Smooth muscle cell (in vitro differentiated cells): Measurements from ENCODE around the gene DBP. TPM values are rescaled to one million over a fixed set of nuclear protein-coding genes. Genes with fewer than 3 reads are reported as not detected.

Experiments
- DNase-seq: peaks from one replicate; lab custom pipeline; 2025; ENCODE audit not compliant: unreplicated experiment; lab: John Stamatoyannopoulos, UW
- H2AFZ ChIP-seq: fragments of 200-600 bp; sonication (generic); 2 replicates; pipeline ENCODE4 v1.6.0; 2016; ENCODE audit warnings: antibody characterized with exemption, low read depth, mild to moderate bottlenecking
- H3F3A ChIP-seq: fragments of 200-600 bp; sonication (generic); 2 replicates; pipeline ENCODE4 v1.6.0; 2017; ENCODE audit warnings: antibody characterized with exemption, low read depth
- H3K27ac ChIP-seq: fragments of 200-600 bp; sonication (generic); 2 replicates; pipeline ENCODE4 v1.5.1; 2016; ENCODE audit warnings: low read depth, mild to moderate bottlenecking
- H3K27me3 ChIP-seq: fragments of 200-600 bp; sonication (generic); 2 replicates; pipeline ENCODE4 v1.6.1; 2016; ENCODE audit warnings: low read depth, mild to moderate bottlenecking
- H3K36me3 ChIP-seq: fragments of 200-600 bp; sonication (generic); 2 replicates; pipeline ENCODE4 v1.5.1; 2016; ENCODE audit warnings: low read depth
- H3K4me1 ChIP-seq: fragments of 200-600 bp; sonication (generic); 2 replicates; pipeline ENCODE4 v1.5.1; 2016; ENCODE audit warnings: low read depth
- H3K4me2 ChIP-seq: fragments of 200-600 bp; sonication (generic); 2 replicates; pipeline ENCODE4 v1.6.0; 2016; ENCODE audit warnings: mild to moderate bottlenecking
- H3K4me3 ChIP-seq: fragments of 200-600 bp; sonication (generic); 2 replicates; pipeline ENCODE4 v1.5.1; 2016; ENCODE audit warnings: mild to moderate bottlenecking
- H3K79me2 ChIP-seq: fragments of 200-600 bp; sonication (generic); 2 replicates; pipeline ENCODE4 v1.6.0; 2016; ENCODE audit warnings: low read depth, mild to moderate bottlenecking
- H3K9ac ChIP-seq: fragments of 200-600 bp; sonication (generic); 2 replicates; pipeline ENCODE4 v1.6.0; 2016; ENCODE audit warnings: low read depth
- H3K9me3 ChIP-seq: fragments of 200-600 bp; sonication (generic); replicated peaks from 2 replicates; pipeline ENCODE4 v1.5.1; 2016; ENCODE audit warnings: low read depth
- H4K20me1 ChIP-seq: fragments of 200-600 bp; sonication (generic); 2 replicates; pipeline ENCODE4 v1.6.0; 2016; ENCODE audit warnings: low read depth
- WGBS: methylation state at CpG from one replicate; pipeline ENCODE4 v1.1.7; 2016; ENCODE audit warnings: low lambda C conversion rate; 5-methylcytosine and 5-hydroxymethylcytosine counted together
- polyA plus RNA-seq: library from polyadenylated mRNA; unstranded; fragments of >200 nt; fragmentation: Nextera tagmentation; extraction: Ambion mirVana; gene quantifications from 2 replicates; pipeline ENCODE4 v1.2.1, GENCODE V29; 2016
- total RNA-seq: library from RNA; depleted of rRNA; stranded (reverse); fragments of >200 nt; gene quantifications from 2 replicates; pipeline ENCODE4 v1.2.3, GENCODE V29; 2014
- TF ChIP-seq, protein P1 (sequence below): fragments of 200-600 bp; sonication (generic); IDR thresholded peaks from 2 replicates; pipeline ENCODE4 v1.5.1; 2017; ENCODE audit warnings: borderline replicate concordance, mild to moderate bottlenecking, antibody characterized with exemption; ENCODE audit not compliant: insufficient read depth, poor library complexity, severe bottlenecking

DBP gene
- total and polyA plus RNA-seq, 2 experiments from 2014 or later, result 3.5 to 6.9 TPM

DNA sequence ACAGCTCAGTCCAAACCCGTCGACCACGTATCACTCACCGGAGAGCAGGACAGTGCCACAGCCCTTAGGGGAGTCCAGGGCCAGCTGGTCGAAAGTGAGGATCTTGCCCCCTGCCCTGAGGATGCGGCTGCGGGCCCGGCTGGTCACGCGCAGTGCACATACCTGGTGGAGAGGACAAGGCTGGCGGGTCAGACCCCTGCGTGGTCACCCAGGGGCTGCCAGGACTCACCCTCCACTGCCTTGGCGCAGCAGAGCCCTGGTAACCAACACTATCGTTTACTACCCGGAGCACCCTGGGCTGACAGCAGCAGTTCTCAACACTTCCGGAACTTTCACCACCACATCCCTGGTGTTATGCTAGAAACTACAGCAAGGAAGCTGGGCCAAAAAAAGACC, 21.1 kb downstream of the DBP start:
- peaks cover 27% of the 10 kb centered on the region for H3K79me2 ChIP-seq
- H3K9ac ChIP-seq, result no peak overlapping the region
- no peak overlapping the region for H2AFZ ChIP-seq
- H3K27ac ChIP-seq, result no peak overlapping the region
- H3F3A ChIP-seq, result peaks cover 21% of the 10 kb centered on the region
- peaks cover 21% of the 10 kb centered on the region for H3K4me1 ChIP-seq
- no peaks in the 10 kb centered on the region for H3K27me3 ChIP-seq
- H3K4me2 ChIP-seq, result no peak overlapping the region
- no peak overlapping the region for H3K4me3 ChIP-seq
- H3K36me3 ChIP-seq, result peaks cover 3% of the 10 kb centered on the region
- WGBS, result 98% methylated on average over 16 of the region's 16 CpGs
- TF ChIP-seq, protein P1, sequence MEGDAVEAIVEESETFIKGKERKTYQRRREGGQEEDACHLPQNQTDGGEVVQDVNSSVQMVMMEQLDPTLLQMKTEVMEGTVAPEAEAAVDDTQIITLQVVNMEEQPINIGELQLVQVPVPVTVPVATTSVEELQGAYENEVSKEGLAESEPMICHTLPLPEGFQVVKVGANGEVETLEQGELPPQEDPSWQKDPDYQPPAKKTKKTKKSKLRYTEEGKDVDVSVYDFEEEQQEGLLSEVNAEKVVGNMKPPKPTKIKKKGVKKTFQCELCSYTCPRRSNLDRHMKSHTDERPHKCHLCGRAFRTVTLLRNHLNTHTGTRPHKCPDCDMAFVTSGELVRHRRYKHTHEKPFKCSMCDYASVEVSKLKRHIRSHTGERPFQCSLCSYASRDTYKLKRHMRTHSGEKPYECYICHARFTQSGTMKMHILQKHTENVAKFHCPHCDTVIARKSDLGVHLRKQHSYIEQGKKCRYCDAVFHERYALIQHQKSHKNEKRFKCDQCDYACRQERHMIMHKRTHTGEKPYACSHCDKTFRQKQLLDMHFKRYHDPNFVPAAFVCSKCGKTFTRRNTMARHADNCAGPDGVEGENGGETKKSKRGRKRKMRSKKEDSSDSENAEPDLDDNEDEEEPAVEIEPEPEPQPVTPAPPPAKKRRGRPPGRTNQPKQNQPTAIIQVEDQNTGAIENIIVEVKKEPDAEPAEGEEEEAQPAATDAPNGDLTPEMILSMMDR, result no peak
- H4K20me1 ChIP-seq, result peaks cover 41% of the 10 kb centered on the region
- no peak for DNase-seq
- H3K9me3 ChIP-seq, result no peaks in the 10 kb centered on the region

DNA sequence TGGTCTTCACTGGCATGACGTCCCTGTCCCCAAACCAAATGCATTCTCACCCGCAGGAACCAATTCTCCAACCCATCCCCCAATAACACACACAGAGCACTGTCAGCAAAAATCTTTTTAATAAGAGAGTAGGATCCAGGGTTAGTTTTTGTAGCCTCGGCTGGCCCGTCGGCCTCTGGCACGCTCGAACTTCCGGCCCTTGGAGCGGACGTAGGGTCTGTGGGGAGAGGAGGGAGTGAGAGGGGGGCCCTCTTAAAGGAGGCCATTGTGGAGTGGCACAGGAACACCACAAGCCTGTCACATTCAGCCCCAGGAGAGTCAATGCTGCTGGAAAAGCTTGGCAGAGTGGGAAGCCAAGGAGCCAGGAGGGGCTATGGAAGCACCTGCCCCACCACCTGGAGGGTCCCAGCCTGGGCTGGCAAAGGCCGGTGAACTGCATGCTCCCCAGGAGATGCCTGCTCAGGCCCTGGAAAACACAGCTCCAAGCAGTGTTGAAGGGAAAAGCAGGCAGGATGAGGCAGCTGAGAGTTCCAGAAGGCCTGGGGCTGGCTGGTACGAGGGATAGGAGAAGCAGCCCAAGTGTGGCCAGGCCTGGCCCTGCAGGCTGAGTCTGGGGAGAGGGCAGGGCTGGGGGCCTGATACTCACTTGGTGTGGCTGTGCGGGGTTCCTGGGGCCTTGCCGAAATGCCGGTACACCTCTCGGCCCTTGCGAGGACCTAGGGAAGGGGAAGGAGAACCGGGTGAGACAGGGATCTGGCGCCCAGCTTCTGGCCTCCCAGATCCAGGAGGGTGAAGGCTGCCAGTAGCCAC, 21.7 kb downstream of the DBP start:
- Histone ChIP-seq H3K4me1 (peaks cover 21% of the 10 kb centered on the region), H2AFZ (no peak overlapping the region), H3K9ac (no peak overlapping the region), H3K27ac (no peak overlapping the region), H4K20me1 (peaks cover 41% of the 10 kb centered on the region), H3F3A (peaks cover 21% of the 10 kb centered on the region), H3K4me2 (no peak overlapping the region), H3K36me3 (peaks cover 3% of the 10 kb centered on the region), H3K4me3 (no peak overlapping the region), H3K27me3 (no peaks in the 10 kb centered on the region), H3K79me2 (peaks cover 27% of the 10 kb centered on the region), H3K9me3 (no peaks in the 10 kb centered on the region)
- WGBS, result 87% methylated on average over 19 of the region's 19 CpGs
- DNase-seq, result no peak
- TF ChIP-seq, protein P1, result no peak

DNA sequence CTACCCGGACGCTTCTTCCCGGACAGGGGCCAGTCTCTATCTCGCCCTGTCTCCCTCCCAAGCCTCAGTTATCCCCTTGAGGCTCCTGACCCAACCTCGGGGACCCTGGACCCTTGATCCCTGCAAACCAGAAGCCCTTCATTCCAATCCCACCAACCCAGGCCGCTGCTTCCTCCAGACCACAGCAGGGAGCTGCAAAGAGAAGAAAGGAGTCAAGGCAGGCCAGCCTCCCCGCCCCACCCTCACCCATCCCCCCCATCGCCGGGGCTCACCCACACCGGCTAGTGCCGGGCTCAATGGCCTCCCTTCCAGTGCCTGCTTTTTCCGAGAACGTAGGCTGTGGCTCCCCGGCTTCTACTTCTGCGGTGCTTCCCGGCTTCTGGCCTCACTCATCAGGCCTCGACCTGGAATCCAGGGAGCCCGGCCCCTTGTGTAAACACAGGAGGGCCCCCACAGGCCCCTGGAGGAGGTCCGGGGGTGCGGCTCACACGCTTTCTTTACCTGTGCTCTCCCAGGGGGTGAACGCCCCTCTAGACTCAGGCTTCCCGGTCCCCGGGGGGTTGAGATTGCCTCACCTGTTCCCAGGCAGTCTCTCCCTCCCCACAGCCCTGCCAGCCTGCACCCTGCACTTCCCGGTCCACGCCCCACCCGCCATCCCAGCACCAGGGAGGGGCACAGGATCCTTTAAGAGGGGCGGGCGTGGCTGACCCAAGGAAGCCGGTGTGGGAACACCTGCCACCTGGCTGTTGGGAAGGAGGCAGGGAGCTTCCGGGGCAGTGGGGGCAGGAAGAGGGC, 22.5 kb downstream of the DBP start, which contains the start of gene FAM83E:
FAM83E (minus strand) TSS at position 641 of the 795 bp plus-strand sequence. CDS start 1,704 bp downstream, outside the sequence.
- 61% methylated on average over 25 of the region's 31 CpGs for WGBS
- H3K27ac ChIP-seq, result no peak within 1 kb of the TSS
- H3K36me3 ChIP-seq, result peaks cover 3% of the 10 kb centered on the region
- H2AFZ ChIP-seq, result no peak within 1 kb of the TSS
- TF ChIP-seq, protein P1, result no peak
- peaks cover 21% of the 10 kb centered on the region for H3K4me1 ChIP-seq
- no peak within 1 kb of the TSS for H3K4me3 ChIP-seq
- DNase-seq, result no peak
- no peak within 1 kb of the TSS for H3K4me2 ChIP-seq
- no peak within 1 kb of the TSS for H3K9ac ChIP-seq
- H3K9me3 ChIP-seq, result no peaks in the 10 kb centered on the region
- H4K20me1 ChIP-seq, result peaks cover 41% of the 10 kb centered on the region
- peaks cover 27% of the 10 kb centered on the region for H3K79me2 ChIP-seq
- peaks cover 21% of the 10 kb centered on the region for H3F3A ChIP-seq
- H3K27me3 ChIP-seq, result no peaks in the 10 kb centered on the region
